ENCODE results near the gene TNRC6A.

Gene TNRC6A

GRCh38 chr16:24801761-24802302 lies 72.4 kb downstream of the TNRC6A start:
- Histone ChIP-seq H2AFZ (ENCODE audit: low read length) (no peak overlapping the region), H2BK15ac (ENCODE audit: low read length) (no peak overlapping the region), H3K79me1 (ENCODE audit: low read depth, low read length) (no peaks in the 10 kb centered on the region), H3K27me3 (ENCODE audit: control insufficient read depth in 3 of 3, insufficient read depth in 3 of 3, low read depth in 1 of 3, low read length in 3 of 3) (no peaks in the 10 kb centered on the region), H4K8ac (ENCODE audit: low read depth, low read length) (no peak overlapping the region), H3K36me3 (replicated peaks in 1 of 2; ENCODE audit: control insufficient read depth in 2 of 2, insufficient read depth in 2 of 2, low read length in 2 of 2) (peaks cover 54 to 99% of the 10 kb centered on the region in 2 donors), H2BK12ac (ENCODE audit: low read length) (no peak overlapping the region), H3K4me3 (ENCODE audit: low read length in 2 of 2) (no peak overlapping the region), H3K23ac (ENCODE audit: low read depth, low read length, poor library complexity) (no peak overlapping the region), H3K9ac (ENCODE audit: low read depth, low read length, poor library complexity) (no peak overlapping the region), H3K27ac (replicated peaks; ENCODE audit: low read length) (no peak overlapping the region), H3K4me2 (ENCODE audit: insufficient read depth, low read length, poor library complexity, severe bottlenecking) (no peak overlapping the region), H2AK5ac (ENCODE audit: low read depth, low read length) (no peak overlapping the region), H3K9me3 (replicated peaks in 1 of 2; ENCODE audit: control insufficient read depth in 2 of 2, insufficient read depth in 1 of 2, low read depth in 1 of 2, low read length in 2 of 2) (no peaks in the 10 kb centered on the region), H2BK5ac (ENCODE audit: low read length) (no peak overlapping the region), H4K91ac (ENCODE audit: low read depth, low read length, poor library complexity) (no peak overlapping the region), H3K18ac (ENCODE audit: low read length) (no peak overlapping the region), H3K14ac (ENCODE audit: low read length) (no peak overlapping the region), H3K4ac (ENCODE audit: low read length) (no peak overlapping the region), H2BK120ac (ENCODE audit: low read depth, low read length) (no peak overlapping the region), H3K4me1 (ENCODE audit: control insufficient read depth in 2 of 2, insufficient read depth in 1 of 2, low read depth in 1 of 2, low read length in 2 of 2) (no peaks in the 10 kb centered on the region)
- DNase-seq (ENCODE audit: low spot score), result no peak
- WGBS, 2 donors (ENCODE audit: extremely low coverage in 2 of 2, insufficient read length in 2 of 2, insufficient replicate concordance in 1 of 2), result no CpG with 5 or more reads among the region's 3 CpGs

GRCh38 chr16:24805484-24805883 lies 76.0 kb downstream of the TNRC6A start:
- Histone ChIP-seq H3K4me1 (ENCODE audit: control insufficient read depth in 2 of 2, insufficient read depth in 1 of 2, low read depth in 1 of 2, low read length in 2 of 2) (no peaks in the 10 kb centered on the region), H3K27me3 (ENCODE audit: control insufficient read depth in 3 of 3, insufficient read depth in 3 of 3, low read depth in 1 of 3, low read length in 3 of 3) (no peaks in the 10 kb centered on the region), H2BK5ac (ENCODE audit: low read length) (no peak overlapping the region), H2BK12ac (ENCODE audit: low read length) (no peak overlapping the region), H3K36me3 (replicated peaks in 1 of 2; ENCODE audit: control insufficient read depth in 2 of 2, insufficient read depth in 2 of 2, low read length in 2 of 2) (peaks cover 41 to 99% of the 10 kb centered on the region in 2 donors), H4K91ac (ENCODE audit: low read depth, low read length, poor library complexity) (no peak overlapping the region), H2BK120ac (ENCODE audit: low read depth, low read length) (no peak overlapping the region), H3K4me2 (ENCODE audit: insufficient read depth, low read length, poor library complexity, severe bottlenecking) (no peak overlapping the region), H3K9ac (ENCODE audit: low read depth, low read length, poor library complexity) (no peak overlapping the region), H3K14ac (ENCODE audit: low read length) (no peak overlapping the region), H3K18ac (ENCODE audit: low read length) (no peak overlapping the region), H3K27ac (replicated peaks; ENCODE audit: low read length) (no peak overlapping the region), H3K4me3 (ENCODE audit: low read length in 2 of 2) (no peak overlapping the region), H2AK5ac (ENCODE audit: low read depth, low read length) (no peak overlapping the region), H4K8ac (ENCODE audit: low read depth, low read length) (no peak overlapping the region), H2AFZ (ENCODE audit: low read length) (no peak overlapping the region), H2BK15ac (ENCODE audit: low read length) (no peak overlapping the region), H3K23ac (ENCODE audit: low read depth, low read length, poor library complexity) (no peak overlapping the region), H3K9me3 (replicated peaks in 1 of 2; ENCODE audit: control insufficient read depth in 2 of 2, insufficient read depth in 1 of 2, low read depth in 1 of 2, low read length in 2 of 2) (no peaks in the 10 kb centered on the region), H3K4ac (ENCODE audit: low read length) (no peak overlapping the region), H3K79me1 (ENCODE audit: low read depth, low read length) (no peaks in the 10 kb centered on the region)
- DNase-seq (ENCODE audit: low spot score), result no peak
- WGBS, 2 donors (ENCODE audit: extremely low coverage in 2 of 2, insufficient read length in 2 of 2, insufficient replicate concordance in 1 of 2), result no CpG with 5 or more reads among the region's 5 CpGs

- no peak overlapping the region for H4K8ac ChIP-seq (ENCODE audit: low read depth, low read length)
- H2BK120ac ChIP-seq (ENCODE audit: low read depth, low read length), result no peak overlapping the region
- H2BK15ac ChIP-seq (ENCODE audit: low read length), result no peak overlapping the region
- H3K4me1 ChIP-seq (ENCODE audit: control insufficient read depth in 2 of 2, insufficient read depth in 1 of 2, low read depth in 1 of 2, low read length in 2 of 2), result no peaks in the 10 kb centered on the region
- H3K79me1 ChIP-seq (ENCODE audit: low read depth, low read length), result no peaks in the 10 kb centered on the region
- H3K23ac ChIP-seq (ENCODE audit: low read depth, low read length, poor library complexity), result no peak overlapping the region
- DNase-seq (ENCODE audit: low spot score), result no peak
- no peak overlapping the region for H3K9ac ChIP-seq (ENCODE audit: low read depth, low read length, poor library complexity)
- H3K14ac ChIP-seq (ENCODE audit: low read length), result no peak overlapping the region
- H2BK12ac ChIP-seq (ENCODE audit: low read length), result no peak overlapping the region
- no peaks in the 10 kb centered on the region for H3K27me3 ChIP-seq (ENCODE audit: control insufficient read depth in 3 of 3, insufficient read depth in 3 of 3, low read depth in 1 of 3, low read length in 3 of 3)
- no CpG with 5 or more reads among the region's 1 CpG for WGBS, 2 donors (ENCODE audit: extremely low coverage in 2 of 2, insufficient read length in 2 of 2, insufficient replicate concordance in 1 of 2)
- H3K18ac ChIP-seq (ENCODE audit: low read length), result no peak overlapping the region
- no peaks in the 10 kb centered on the region for H3K9me3 ChIP-seq (replicated peaks in 1 of 2; ENCODE audit: control insufficient read depth in 2 of 2, insufficient read depth in 1 of 2, low read depth in 1 of 2, low read length in 2 of 2)
- H2AFZ ChIP-seq (ENCODE audit: low read length), result no peak overlapping the region
- H3K27ac ChIP-seq (replicated peaks; ENCODE audit: low read length), result no peak overlapping the region
- no peak overlapping the region for H3K4me2 ChIP-seq (ENCODE audit: insufficient read depth, low read length, poor library complexity, severe bottlenecking)
- H3K36me3 ChIP-seq (replicated peaks in 1 of 2; ENCODE audit: control insufficient read depth in 2 of 2, insufficient read depth in 2 of 2, low read length in 2 of 2), result peaks cover 38 to 99% of the 10 kb centered on the region in 2 donors
- no peak overlapping the region for H2AK5ac ChIP-seq (ENCODE audit: low read depth, low read length)
- no peak overlapping the region for H4K91ac ChIP-seq (ENCODE audit: low read depth, low read length, poor library complexity)
- no peak overlapping the region for H3K4me3 ChIP-seq (ENCODE audit: low read length in 2 of 2)
- no peak overlapping the region for H3K4ac ChIP-seq (ENCODE audit: low read length)
- H2BK5ac ChIP-seq (ENCODE audit: low read length), result no peak overlapping the region
Observed at GRCh38 chr16:24807301-24807700, 77.8 kb downstream of the TNRC6A start.

- Histone ChIP-seq H2BK12ac (ENCODE audit: low read length) (no peak overlapping the region), H2BK120ac (ENCODE audit: low read depth, low read length) (no peak overlapping the region), H3K36me3 (replicated peaks in 1 of 2; ENCODE audit: control insufficient read depth in 2 of 2, insufficient read depth in 2 of 2, low read length in 2 of 2) (peaks cover 39 to 98% of the 10 kb centered on the region in 2 donors)
Observed at GRCh38 chr16:24810951-24811843, 81.7 kb downstream of the TNRC6A start.

More at GRCh38 chr16:24810951-24811843, 81.7 kb downstream of the TNRC6A start:
- Histone ChIP-seq H3K4ac (ENCODE audit: low read length) (no peak overlapping the region), H3K4me1 (ENCODE audit: control insufficient read depth in 2 of 2, insufficient read depth in 1 of 2, low read depth in 1 of 2, low read length in 2 of 2) (no peaks in the 10 kb centered on the region), H3K23ac (ENCODE audit: low read depth, low read length, poor library complexity) (no peak overlapping the region), H4K8ac (ENCODE audit: low read depth, low read length) (no peak overlapping the region), H4K91ac (ENCODE audit: low read depth, low read length, poor library complexity) (no peak overlapping the region), H2AK5ac (ENCODE audit: low read depth, low read length) (no peak overlapping the region), H2BK5ac (ENCODE audit: low read length) (no peak overlapping the region), H3K9ac (ENCODE audit: low read depth, low read length, poor library complexity) (no peak overlapping the region), H3K14ac (ENCODE audit: low read length) (no peak overlapping the region), H3K18ac (ENCODE audit: low read length) (no peak overlapping the region), H3K4me2 (ENCODE audit: insufficient read depth, low read length, poor library complexity, severe bottlenecking) (no peak overlapping the region), H2BK15ac (ENCODE audit: low read length) (no peak overlapping the region), H2AFZ (ENCODE audit: low read length) (no peak overlapping the region), H3K79me1 (ENCODE audit: low read depth, low read length) (peaks cover 2% of the 10 kb centered on the region), H3K4me3 (ENCODE audit: low read length in 2 of 2) (no peak overlapping the region), H3K27me3 (ENCODE audit: control insufficient read depth in 3 of 3, insufficient read depth in 3 of 3, low read depth in 1 of 3, low read length in 3 of 3) (no peaks in the 10 kb centered on the region), H3K9me3 (replicated peaks in 1 of 2; ENCODE audit: control insufficient read depth in 2 of 2, insufficient read depth in 1 of 2, low read depth in 1 of 2, low read length in 2 of 2) (no peaks in the 10 kb centered on the region), H3K27ac (replicated peaks; ENCODE audit: low read length) (no peak overlapping the region)
- DNase-seq (ENCODE audit: low spot score), result no peak
- no CpG with 5 or more reads among the region's 11 CpGs for WGBS, 2 donors (ENCODE audit: extremely low coverage in 2 of 2, insufficient read length in 2 of 2, insufficient replicate concordance in 1 of 2)

Data from neuronal stem cell (in vitro differentiated cells).